Activated CD4-positive, CD25-positive, alpha-beta regulatory T cell treated with anti-CD3 and anti-CD28 coated beads, Interleukin-2, amount 50 U/mL, for 72 hours (primary cell): ENCODE measurements around the gene AP2S1.
"Not testable (repeated sequence)": the region's sequence is repeated elsewhere in the genome, so short reads cannot be mapped to it uniquely, and the experiment has no call there.

ENCODE experiments used
- DNase-seq: peaks from one replicate; pipeline ENCODE4 v3.0.0; 2021

AP2S1 gene

GRCh38 chr19:46850228-46851203, at the start of gene AP2S1:
TSS of gene AP2S1 (minus strand) at chr19:46850846. CDS start at chr19:46850766, 80 bp downstream.
- peak; percentile 84 for DNase-seq

GRCh38 chr19:46900341-46900740, 49.7 kb upstream of the AP2S1 start:
- DNase-seq = no peak

DNA sequence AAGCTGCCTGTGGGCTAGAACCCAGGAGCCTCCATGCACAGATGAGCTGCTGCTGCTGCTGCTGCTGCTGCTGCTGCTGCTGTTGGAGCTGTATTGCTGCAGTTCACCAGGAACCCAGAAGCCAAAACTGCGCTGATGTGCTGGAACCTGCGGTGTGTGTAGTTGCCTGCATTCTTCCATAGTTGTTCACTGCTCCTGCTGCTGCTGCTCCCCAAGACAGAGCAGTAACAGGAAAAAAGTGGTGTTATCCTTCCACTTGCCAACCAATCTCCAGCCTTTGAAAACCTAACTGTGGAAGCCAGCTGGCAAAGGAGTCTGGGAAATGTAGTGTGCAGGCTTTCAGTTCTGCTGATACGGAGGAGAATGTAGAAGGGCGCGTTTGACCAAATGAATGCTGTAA, 48.1 kb upstream of the AP2S1 start:
- no peak for DNase-seq

DNA sequence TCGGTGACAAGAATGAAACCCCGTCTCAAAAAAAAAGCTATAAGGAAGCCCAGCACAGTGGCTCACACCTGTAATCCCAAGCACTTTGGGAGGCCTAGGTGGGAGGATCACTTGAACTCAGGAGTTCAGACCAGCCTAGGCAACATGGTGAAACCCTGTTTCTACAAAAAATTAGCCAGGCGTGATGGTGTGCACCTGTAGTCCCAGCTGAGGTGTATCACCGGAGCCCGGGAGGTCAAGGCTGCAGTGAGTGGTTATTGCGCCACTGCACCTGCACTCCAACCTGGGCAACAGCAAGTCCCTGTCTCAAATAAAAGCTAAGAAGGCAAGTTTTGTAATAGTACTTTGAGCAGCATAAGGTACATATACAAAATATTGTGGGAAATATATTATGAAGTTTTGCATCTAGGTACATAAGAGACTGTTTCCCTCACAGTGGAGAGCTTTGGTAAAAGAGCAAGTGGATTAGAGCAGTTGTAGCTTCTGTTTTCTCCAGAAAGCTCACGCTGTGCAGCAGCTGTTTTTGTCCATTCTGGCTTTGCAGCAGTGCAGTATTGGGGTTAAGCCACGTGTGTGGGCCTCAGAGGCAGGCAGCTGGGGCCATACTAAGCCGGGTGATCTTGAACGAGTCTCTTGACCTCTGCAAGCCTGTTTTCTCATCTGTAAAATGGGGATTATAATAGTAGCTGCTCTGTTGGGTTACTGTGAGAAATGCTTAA, 45.6 kb upstream of the AP2S1 start:
- DNase-seq = no peak

- no peak for DNase-seq
Observed at GRCh38 chr19:46892252-46893179, 41.9 kb upstream of the AP2S1 start.

DNA sequence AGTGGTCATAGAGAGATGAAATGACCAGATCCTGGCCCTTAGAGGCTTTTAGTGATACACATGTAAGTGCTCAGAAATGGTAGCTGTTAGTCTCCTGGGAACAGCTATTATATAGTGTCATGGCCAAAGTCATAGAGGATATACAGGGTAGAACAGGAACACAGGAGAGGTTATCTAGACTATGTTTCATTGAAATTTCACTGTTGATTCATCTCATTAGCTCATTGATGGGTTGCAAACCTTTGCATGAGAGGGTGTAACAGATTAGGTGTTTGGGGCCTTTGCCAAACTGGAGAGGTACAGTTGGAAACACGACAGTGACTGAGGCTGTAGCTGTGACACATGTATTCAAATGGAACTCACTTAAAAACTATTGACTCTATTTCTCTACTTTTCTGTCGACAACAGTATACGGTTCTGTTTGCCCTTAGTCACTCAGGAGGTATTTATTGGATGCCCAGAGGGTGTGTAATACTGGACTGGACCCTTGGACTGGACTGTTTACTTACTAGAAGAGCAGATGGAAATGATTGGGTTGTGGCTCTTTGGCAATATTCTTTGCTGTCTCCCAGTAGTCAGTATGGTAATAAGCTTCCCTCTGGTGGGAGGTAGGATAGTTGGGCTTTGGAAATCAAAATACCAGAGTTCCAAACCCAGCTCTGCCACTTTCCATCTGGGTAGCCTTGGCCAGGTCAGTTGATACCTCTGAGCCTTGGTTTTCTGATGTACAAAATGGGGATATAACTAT, 40.0 kb upstream of the AP2S1 start:
- no peak for DNase-seq

DNA sequence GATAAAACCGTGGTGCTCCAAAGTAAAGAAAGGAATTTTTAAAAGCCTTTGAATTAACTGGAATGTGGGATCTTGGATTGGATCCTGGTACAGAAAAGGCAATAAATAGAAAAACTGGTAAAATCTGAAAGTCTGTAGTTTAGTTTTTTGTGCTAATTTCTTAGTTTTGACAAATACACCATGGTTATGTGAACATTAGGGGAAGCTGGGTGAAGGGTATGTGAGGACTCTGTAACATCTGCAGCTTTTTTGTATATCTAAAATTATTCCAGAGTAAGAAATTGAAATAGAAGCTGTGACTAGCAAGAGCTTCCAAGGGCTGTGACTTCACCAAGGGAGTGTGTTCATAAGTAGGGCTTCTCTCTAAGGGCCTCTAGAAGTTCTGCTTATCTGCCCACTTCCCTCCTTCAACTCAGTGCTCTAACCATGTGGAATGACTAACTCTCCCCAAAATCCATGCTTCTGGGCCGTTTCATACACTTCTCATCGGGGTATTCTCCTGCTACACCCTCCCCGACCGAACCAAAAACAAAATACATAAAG, 36.7 kb upstream of the AP2S1 start:
- no peak for DNase-seq

GRCh38 chr19:46886546-46887239, 36.0 kb upstream of the AP2S1 start:
- DNase-seq = no peak

- DNase-seq = no peak
Observed at GRCh38 chr19:46885411-46885810, 34.8 kb upstream of the AP2S1 start.

- DNase-seq = not testable (repeated sequence)
Observed at GRCh38 chr19:46882751-46883150, 32.1 kb upstream of the AP2S1 start.

GRCh38 chr19:46882034-46882433, 31.4 kb upstream of the AP2S1 start:
- DNase-seq = no peak

DNA sequence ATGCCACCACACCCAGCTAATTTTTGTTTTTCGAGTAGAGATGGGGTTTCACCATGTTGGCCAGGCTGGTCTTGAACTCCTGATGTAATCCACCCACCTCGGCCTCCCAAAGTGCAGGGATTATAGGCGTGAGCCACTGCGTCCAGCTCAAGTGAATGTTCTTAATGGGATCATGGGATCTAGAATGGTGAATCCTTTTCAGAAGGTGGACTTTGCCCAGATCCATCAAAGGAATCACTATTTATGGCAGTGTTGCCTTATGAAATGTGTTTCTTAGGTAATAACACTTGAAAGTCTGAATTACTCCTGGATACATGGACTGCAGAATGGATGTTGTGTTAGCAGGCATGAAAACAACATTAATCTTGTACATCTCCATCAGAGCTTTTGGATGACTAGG, 30.4 kb upstream of the AP2S1 start:
- no peak for DNase-seq

DNA sequence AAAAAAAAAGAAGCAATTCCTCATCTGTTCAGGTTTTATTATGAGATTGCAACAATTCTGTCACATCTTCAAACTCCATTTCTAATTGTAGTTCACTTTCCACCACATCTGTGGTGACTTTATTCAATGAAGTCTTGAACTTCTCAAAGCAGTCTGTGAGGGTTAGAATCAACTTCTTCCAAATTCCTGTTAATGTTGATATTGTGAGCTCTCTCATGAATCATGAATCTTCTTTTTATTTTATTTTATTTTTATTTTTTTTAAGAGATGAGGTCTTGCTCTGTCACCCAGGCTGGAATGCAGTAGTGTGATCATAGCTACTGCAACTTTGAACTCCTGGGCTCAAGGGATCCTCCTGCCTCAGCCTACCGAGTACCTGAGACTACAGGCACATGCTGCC, 29.8 kb upstream of the AP2S1 start:
- no peak for DNase-seq

DNA sequence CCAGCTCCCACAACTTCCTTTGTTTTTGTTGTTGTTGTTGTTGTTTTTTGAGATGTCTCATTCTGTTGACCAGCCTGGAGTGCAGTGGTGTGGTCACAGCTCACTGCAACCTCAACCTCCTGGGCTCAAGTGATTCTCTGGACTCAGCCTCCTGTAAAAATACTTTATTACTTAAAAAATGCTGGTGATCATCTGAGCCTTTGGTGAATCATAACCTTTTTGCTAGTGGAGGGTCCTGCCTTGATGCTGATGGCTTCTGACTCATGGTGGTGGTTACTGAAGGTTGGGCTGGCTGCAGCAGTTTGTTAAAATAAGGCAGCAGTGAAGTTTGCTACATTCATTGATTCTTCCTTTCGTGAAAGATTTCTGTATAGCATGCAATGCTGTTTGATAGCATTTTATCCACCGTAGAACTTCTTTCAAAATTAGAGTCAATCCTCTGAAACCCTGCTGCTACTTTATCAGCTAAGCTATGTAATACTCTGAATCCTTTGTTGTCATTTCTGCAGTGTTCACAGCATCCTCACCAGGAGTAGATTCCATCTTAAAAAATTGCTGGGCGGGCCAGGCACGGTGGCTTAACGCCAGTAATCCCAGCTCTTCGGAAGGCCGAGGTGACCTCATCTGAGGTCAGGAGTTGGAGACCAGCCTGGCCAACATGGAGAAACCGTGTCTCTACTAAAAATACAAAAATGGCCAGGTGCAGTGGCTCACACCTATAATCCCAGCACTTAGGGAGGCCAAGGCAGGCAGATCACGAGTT, 28.1 kb upstream of the AP2S1 start:
- no peak for DNase-seq

DNA sequence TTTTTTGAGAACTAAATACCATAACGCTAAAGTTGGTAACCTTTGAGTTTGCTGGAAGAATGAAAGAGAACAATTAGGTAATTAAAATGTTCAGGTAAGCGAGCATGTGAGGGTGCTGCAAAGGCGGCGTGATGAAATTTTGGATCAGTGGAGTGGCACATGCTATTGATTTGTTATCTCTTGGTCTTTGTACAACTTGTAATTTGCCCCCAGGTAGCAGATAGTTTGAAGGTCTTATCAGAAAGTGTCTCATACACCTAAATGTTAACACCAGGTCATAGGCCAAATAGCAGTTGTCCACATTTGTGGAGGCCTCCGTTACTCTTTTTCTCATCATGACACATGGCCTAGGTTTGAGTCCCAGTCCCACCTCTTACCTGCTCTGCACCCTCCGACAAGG, 25.0 kb upstream of the AP2S1 start:
- no peak for DNase-seq

DNA sequence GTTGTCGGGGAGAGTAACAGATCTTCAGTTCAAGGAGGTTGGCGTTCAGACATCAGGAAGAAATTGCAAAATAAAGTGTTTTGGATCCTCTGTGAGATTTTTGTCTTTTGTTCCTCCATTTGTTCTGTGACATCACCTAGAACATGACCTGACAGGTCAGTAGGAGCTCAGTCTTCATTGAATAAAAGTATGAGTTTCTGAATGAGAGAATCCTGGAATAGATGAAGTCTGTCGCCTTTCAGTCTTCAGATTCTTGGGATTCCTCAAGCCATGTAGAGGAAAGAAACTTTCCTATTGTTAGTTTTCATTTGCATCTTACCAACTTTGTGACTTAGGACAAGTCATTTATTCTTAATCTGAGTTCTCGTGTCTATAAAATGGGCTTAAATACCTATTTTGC, 24.6 kb upstream of the AP2S1 start:
- no peak for DNase-seq

DNA sequence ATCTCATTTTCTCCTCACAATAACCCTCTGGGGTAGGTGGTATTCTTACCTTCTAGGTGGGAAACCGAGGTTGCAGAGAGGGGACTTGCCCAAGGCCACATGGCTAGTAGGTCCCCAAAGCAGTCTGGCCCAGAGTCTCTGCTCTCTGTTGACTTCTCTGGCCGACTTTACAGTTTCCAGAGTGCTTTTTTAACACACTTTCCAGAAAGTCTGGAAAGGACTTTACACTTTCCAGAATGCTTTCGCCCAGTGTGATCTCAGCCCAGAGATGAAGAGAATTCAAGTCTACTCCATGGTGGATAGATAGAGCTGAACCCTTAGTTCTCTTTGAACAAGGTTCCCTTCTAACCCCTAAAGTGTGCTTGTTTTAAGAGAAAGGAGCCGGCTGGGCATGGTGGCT, 22.3 kb upstream of the AP2S1 start:
- DNase-seq = no peak

DNA sequence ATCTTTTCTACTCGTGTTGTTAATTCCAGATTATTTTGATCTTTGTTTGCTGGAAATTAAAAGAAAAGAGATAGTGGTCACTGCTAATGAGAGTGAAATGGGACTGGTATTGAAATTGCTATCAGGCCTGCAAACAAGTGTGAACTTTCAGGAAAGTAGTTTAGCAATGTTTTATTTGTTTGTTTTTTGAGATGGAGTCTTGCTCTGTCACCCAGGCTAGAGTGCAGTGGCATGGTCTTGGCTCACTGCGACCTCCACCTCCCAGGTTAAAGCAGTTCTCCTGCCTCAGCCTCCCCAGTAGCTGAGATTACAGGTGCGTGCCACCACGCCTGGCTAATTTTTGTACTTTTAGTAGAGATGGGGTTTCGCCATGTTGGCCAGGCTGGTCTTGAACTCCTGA, 20.5 kb upstream of the AP2S1 start:
- DNase-seq = not testable (repeated sequence)

DNA sequence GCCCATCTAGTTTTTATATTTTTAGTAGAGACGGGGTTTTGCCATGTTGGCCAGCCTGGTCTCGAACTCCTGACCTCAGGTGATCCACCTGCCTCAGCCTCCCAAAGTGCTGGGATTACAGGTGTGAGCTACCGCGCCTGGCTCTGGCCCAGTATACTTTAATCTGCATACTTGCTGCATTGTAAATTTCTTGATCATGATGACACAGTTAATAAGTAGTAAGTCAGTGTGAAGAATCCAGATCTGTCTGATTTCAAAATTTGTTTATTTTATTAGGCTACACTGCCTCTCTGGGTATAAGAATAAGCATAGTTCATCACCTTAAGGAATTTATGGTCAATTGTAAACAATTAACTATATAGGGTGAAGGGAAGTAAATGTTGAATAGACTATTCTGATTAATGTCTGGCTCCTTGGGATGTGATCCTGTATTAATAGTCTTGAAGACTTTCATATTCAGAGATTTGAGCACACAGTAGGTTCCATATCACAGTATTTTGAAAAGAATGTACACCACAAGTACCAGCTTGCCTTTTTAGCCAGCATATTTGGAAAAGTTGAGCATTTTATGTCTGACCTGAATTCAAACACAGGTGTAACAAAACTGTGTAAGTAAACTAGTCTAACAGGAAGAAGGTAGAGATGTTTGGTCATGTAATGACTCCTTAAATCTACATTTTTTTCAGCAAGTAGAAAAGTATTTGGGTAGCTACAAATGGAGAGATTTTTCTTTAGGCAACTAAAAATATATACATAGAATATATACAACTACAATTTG, 17.6 kb upstream of the AP2S1 start:
- DNase-seq = no peak

DNA sequence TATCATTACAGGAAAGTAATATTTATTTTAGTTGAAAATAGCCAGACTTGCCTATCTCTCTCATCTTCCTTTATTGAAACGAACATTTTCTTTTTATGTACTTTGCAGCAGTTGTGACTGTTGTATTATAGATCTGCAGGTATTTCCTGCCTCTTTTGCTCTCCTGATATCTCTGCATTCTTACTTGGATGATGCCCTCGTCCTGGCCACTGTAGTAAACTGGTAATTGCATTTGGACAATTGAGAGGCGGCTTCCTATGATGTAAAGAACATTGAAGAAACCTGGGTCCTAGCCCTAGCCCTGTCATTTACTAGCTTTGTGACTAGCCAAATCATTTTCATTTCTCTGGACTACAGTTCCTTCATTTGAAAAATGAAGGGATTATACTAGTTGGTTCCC, 16.5 kb upstream of the AP2S1 start:
- no peak for DNase-seq
